SK-N-SH (cell line): Measurements from ENCODE around the gene ADGRG3. TPM values are rescaled to one million over a fixed set of nuclear protein-coding genes. Genes with fewer than 3 reads are reported as not detected.

Experiments used
- CTCF ChIA-PET: fragments of 300-600, 350-600 bp; formaldehyde crosslinking; extraction: SDS; loops from one replicate; lab custom pipeline; 2021; lab: Yijun Ruan, JAX
- POLR2A ChIA-PET: fragments of 350-600 bp; sonication (Branson Sonifier 250); formaldehyde crosslinking; extraction: SDS; loops from one replicate; lab custom pipeline; 2020; ENCODE audit warnings: antibody characterized with exemption, inconsistent platforms; lab: Yijun Ruan, JAX
- DNase-seq: peaks from one replicate; pipeline ENCODE4 v3.0.0; 2012
- H2AFZ ChIP-seq: fragments of 200-600 bp; sonication (generic); 2 replicates; pipeline ENCODE4 v1.8.1; 2016; ENCODE audit warnings: antibody characterized with exemption, mild to moderate bottlenecking, low read depth
- H3F3A ChIP-seq: fragments of 200-600 bp; sonication (generic); replicated peaks from 2 replicates; pipeline ENCODE3; 2016; ENCODE audit warnings: antibody characterized with exemption, mild to moderate bottlenecking; ENCODE audit not compliant: insufficient read depth
- H3K27ac ChIP-seq, 2 experiments: fragments of 200-500 bp in 1 of 2; fragments of 200-600 bp in 1 of 2; sonication (Bioruptor generic) in 1 of 2; sonication (generic), shearing (Covaris generic) in 1 of 2; 2 replicates each; pipeline versions ENCODE4 v1.5.1 to v1.6.1; 2014 to 2016; ENCODE audit warnings: low read depth in 2 of 2, inconsistent platforms in 1 of 2, low read length in 1 of 2, mild to moderate bottlenecking in 1 of 2, mixed read lengths in 1 of 2
- H3K27me3 ChIP-seq: fragments of 200-600 bp; sonication (generic), shearing (Covaris generic); 2 replicates; pipeline ENCODE4 v1.6.1; 2016; ENCODE audit warnings: mixed run types; ENCODE audit not compliant: insufficient read depth
- H3K36me3 ChIP-seq, 2 experiments: fragments of 200-500 bp in 1 of 2; fragments of 200-600 bp in 1 of 2; sonication (Bioruptor generic) in 1 of 2; sonication (generic) in 1 of 2; replicated peaks in 1 of 2; 2 replicates each; pipeline versions ENCODE3 to v1.5.1; 2014 to 2016; ENCODE audit warnings: low read length in 1 of 2, mild to moderate bottlenecking in 1 of 2; ENCODE audit not compliant: insufficient read depth in 2 of 2, control insufficient read depth in 1 of 2
- H3K4me1 ChIP-seq, 2 experiments: fragments of 200-500 bp in 1 of 2; fragments of 200-600 bp in 1 of 2; sonication (Bioruptor generic) in 1 of 2; sonication (generic), shearing (Covaris generic) in 1 of 2; 2 replicates each; pipeline versions ENCODE4 v1.5.1 to v1.6.1; 2014 to 2016; ENCODE audit warnings: low read depth in 1 of 2, low read length in 1 of 2, mixed run types in 1 of 2; ENCODE audit not compliant: insufficient read depth in 2 of 2, control insufficient read depth in 1 of 2
- H3K4me2 ChIP-seq: fragments of 200-600 bp; sonication (generic), shearing (Covaris generic); 2 replicates; pipeline ENCODE4 v1.6.1; 2017; ENCODE audit warnings: mixed run types
- H3K4me3 ChIP-seq, 2 experiments: fragments of 200-500 bp in 1 of 2; fragments of 200-600 bp in 1 of 2; sonication (Bioruptor generic) in 1 of 2; sonication (generic), shearing (Covaris generic) in 1 of 2; 2 replicates each; pipeline versions ENCODE4 v1.5.1 to v1.8.1; 2014 to 2016; ENCODE audit warnings: low read depth in 2 of 2, inconsistent platforms in 1 of 2, low read length in 1 of 2, mild to moderate bottlenecking in 1 of 2, mixed read lengths in 1 of 2, moderate library complexity in 1 of 2
- H3K79me2 ChIP-seq: fragments of 200-600 bp; sonication (generic); 2 replicates; pipeline ENCODE4 v1.8.1; 2017; ENCODE audit warnings: mild to moderate bottlenecking; ENCODE audit not compliant: insufficient read depth
- H3K9ac ChIP-seq: fragments of 200-600 bp; sonication (generic); 2 replicates; pipeline ENCODE4 v1.6.1; 2017; ENCODE audit warnings: mixed run types
- H3K9me2 ChIP-seq: fragments of 200-600 bp; sonication (generic); 2 replicates; pipeline ENCODE4 v1.6.1; 2017; ENCODE audit warnings: mixed run types
- H3K9me3 ChIP-seq: fragments of 200-600 bp; sonication (generic); 2 replicates; pipeline ENCODE4 v1.6.1; 2017; ENCODE audit warnings: mixed run types, mild to moderate bottlenecking, moderate library complexity
- H4K20me1 ChIP-seq: fragments of 200-600 bp; sonication (generic); 2 replicates; pipeline ENCODE4 v1.6.1; 2017; ENCODE audit warnings: mild to moderate bottlenecking, mixed run types; ENCODE audit not compliant: insufficient read depth
- CHD2 ChIP-seq: fragments of 150-350 bp; IDR thresholded peaks from 2 replicates; pipeline ENCODE4 v1.6.1; 2018; ENCODE audit warnings: low read length; ENCODE audit not compliant: partially characterized antibody
- ELF1 ChIP-seq: IDR thresholded peaks from 2 replicates; pipeline ENCODE4 v1.4.0; 2012
- EP300 ChIP-seq, 2 experiments: IDR thresholded peaks; 2 replicates each; pipeline versions ENCODE4 v1.4.0 to v1.6.1; 2012; ENCODE audit warnings: borderline replicate concordance in 1 of 2, low read depth in 1 of 2, low read length in 1 of 2
- EZH2phosphoT487 ChIP-seq: fragments of 200-600 bp; sonication (generic); IDR thresholded peaks from 2 replicates; pipeline ENCODE4 v1.6.1; 2017; ENCODE audit warnings: low read depth, mixed run types, mild to moderate bottlenecking, antibody characterized with exemption, moderate library complexity, borderline replicate concordance
- FOSL2 ChIP-seq: IDR thresholded peaks from 2 replicates; pipeline ENCODE4 v1.4.0; 2012; ENCODE audit warnings: low read depth, mild to moderate bottlenecking, moderate library complexity, borderline replicate concordance
- GABPA ChIP-seq: IDR thresholded peaks from 2 replicates; pipeline ENCODE4 v1.4.0; 2012; ENCODE audit warnings: low read depth, mild to moderate bottlenecking
- GATA2 ChIP-seq: sonication (generic); formaldehyde crosslinking; IDR thresholded peaks from 2 replicates; pipeline ENCODE4 v1.5.0; 2020; ENCODE audit warnings: mild to moderate bottlenecking, missing genetic modification reagents
- NFIC ChIP-seq: IDR thresholded peaks from 2 replicates; pipeline ENCODE4 v1.4.0; 2012; ENCODE audit warnings: borderline replicate concordance
- NRF1 ChIP-seq: IDR thresholded peaks from 2 replicates; pipeline ENCODE4 v1.6.1; 2012; ENCODE audit warnings: low read depth, mild to moderate bottlenecking, low read length
- PBX3 ChIP-seq: IDR thresholded peaks from 2 replicates; pipeline ENCODE4; 2012
- RCOR1 ChIP-seq: fragments of 150-350 bp; IDR thresholded peaks from 2 replicates; pipeline ENCODE4 v1.6.1; 2017; ENCODE audit warnings: antibody characterized with exemption, low read length
- REST ChIP-seq: IDR thresholded peaks from 2 replicates; pipeline ENCODE4 v1.6.1; 2012; ENCODE audit warnings: mild to moderate bottlenecking, low read depth, low read length, moderate library complexity
- RFX5 ChIP-seq: IDR thresholded peaks from 2 replicates; pipeline ENCODE4 v1.6.1; 2012; ENCODE audit warnings: mild to moderate bottlenecking, improper control_type of control experiment, low read length
- RXRA ChIP-seq: IDR thresholded peaks from 2 replicates; pipeline ENCODE4 v1.4.0; 2012; ENCODE audit warnings: low read depth, mild to moderate bottlenecking, borderline replicate concordance
- TCF12 ChIP-seq: IDR thresholded peaks from 2 replicates; pipeline ENCODE4 v1.4.0; 2012
- TEAD4 ChIP-seq: IDR thresholded peaks from 2 replicates; pipeline ENCODE4 v1.4.0; 2012; ENCODE audit warnings: mild to moderate bottlenecking, borderline replicate concordance; ENCODE audit not compliant: insufficient read depth
- YY1 ChIP-seq: IDR thresholded peaks from 2 replicates; pipeline ENCODE4 v1.4.0; 2012; ENCODE audit warnings: low read depth, mild to moderate bottlenecking
- ZBTB33 ChIP-seq: IDR thresholded peaks from 2 replicates; pipeline ENCODE4 v1.4.0; 2012; ENCODE audit warnings: low read depth, borderline replicate concordance
- WGBS: methylation state at CpG from one replicate; pipeline ENCODE4 v1.1.6; 2017; ENCODE audit warnings: low lambda C conversion rate; 5-methylcytosine and 5-hydroxymethylcytosine counted together
- polyA plus RNA-seq, 3 experiments: library from polyadenylated mRNA; depleted of rRNA; stranded (reverse); fragments of >200 nt; gene quantifications; 2 replicates each; pipeline ENCODE4 v1.2.3, GENCODE V29; 2012

Gene ADGRG3
- polyA plus RNA-seq, 1 of the 3 experiments (the other 2 are of a cell fraction) = not detected

GRCh38 chr16:57725976-57726375 is 57.9 kb downstream of the ADGRG3 start:
- H3K9me3 ChIP-seq = no peaks in the 10 kb centered on the region
- WGBS = 85% methylated on average over 30 of the region's 30 CpGs
- no peaks in the 10 kb centered on the region; the same call in 1 of the 2 replicates for H3K27me3 ChIP-seq
- no peak overlapping the region for H2AFZ ChIP-seq
- POLR2A ChIA-PET = interaction anchor here (1.0 kb wide), 1 partner anchor 9 kb away, joined by 3 read pairs; the partner anchor contains the start of gene KATNB1
- peaks cover 0 to 7% of the 10 kb centered on the region in 2 experiments; a peak in 1 of 4 replicates for H3K4me1 ChIP-seq
- no peak overlapping the region for H3K27ac ChIP-seq
- no peaks in the 10 kb centered on the region for H3K9me2 ChIP-seq
- no peak for DNase-seq
- CTCF ChIA-PET = interaction anchor here (1.5 to 1.7 kb wide), 2 partner anchors 149 to 151 kb away, joined by 3 read pairs; no protein-coding TSS in a partner anchor
- no peak overlapping the region for H3K9ac ChIP-seq
- no peak overlapping the region for H3K4me2 ChIP-seq
- TF ChIP-seq TEAD4 (no peak), YY1 (no peak), RCOR1 (no peak), ZBTB33 (no peak), RXRA (no peak), FOSL2 (no peak), EZH2phosphoT487 (no peak), CHD2 (no peak), NRF1 (no peak), PBX3 (no peak), ELF1 (no peak), EP300 (IDR thresholded peaks at IDR 0.05; ENCODE audit: borderline replicate concordance in 1 of 2, low read depth in 1 of 2, low read length in 1 of 2) (no peak), RFX5 (no peak), NFIC (no peak), GATA2 (CRISPR knock-in tag) (no peak), GABPA (no peak), REST (no peak), TCF12 (no peak)
- H3F3A ChIP-seq = no peaks in the 10 kb centered on the region
- H3K36me3 ChIP-seq = no peaks in the 10 kb centered on the region
- no peaks in the 10 kb centered on the region for H4K20me1 ChIP-seq
- H3K4me3 ChIP-seq = no peak overlapping the region
- no peaks in the 10 kb centered on the region for H3K79me2 ChIP-seq
